Neural cell (in vitro differentiated cells): Measurements from ENCODE around the gene TCF12. TPM values are rescaled to one million over a fixed set of nuclear protein-coding genes. Genes with fewer than 3 reads are reported as not detected.

Experiments
- H2AFZ ChIP-seq: fragments of 200-600, 300-800 bp; sonication (generic), shearing (Covaris generic); 2 replicates; pipeline ENCODE4 v1.6.0; 2014; ENCODE audit warnings: low read depth, mild to moderate bottlenecking, antibody characterized with exemption, low read length, moderate library complexity
- H3F3A ChIP-seq: fragments of 200-600 bp; shearing (Covaris generic); 2 replicates; pipeline ENCODE4 v1.6.1; 2016; ENCODE audit warnings: mild to moderate bottlenecking, moderate library complexity, mixed read lengths, antibody characterized with exemption, low read length; ENCODE audit not compliant: insufficient read depth, poor library complexity, severe bottlenecking
- H3K27ac ChIP-seq: fragments of 200-600, 300-800 bp; sonication (generic), shearing (Covaris generic); 2 replicates; pipeline ENCODE4 v1.5.1; 2014; ENCODE audit warnings: mild to moderate bottlenecking, low read length, moderate library complexity
- H3K27me3 ChIP-seq: fragments of 300-800, 200-600 bp; sonication (generic), shearing (Covaris generic); 2 replicates; pipeline ENCODE4 v1.6.0; 2014; ENCODE audit warnings: mild to moderate bottlenecking, low read depth, low read length, moderate library complexity; ENCODE audit not compliant: insufficient read depth
- H3K36me3 ChIP-seq: fragments of 300-800, 200-600 bp; sonication (generic), shearing (Covaris generic); 2 replicates; pipeline ENCODE4 v1.5.1; 2014; ENCODE audit warnings: mild to moderate bottlenecking, antibody characterized with exemption, low read length, moderate library complexity; ENCODE audit not compliant: insufficient read depth
- H3K4me2 ChIP-seq: fragments of 300-800, 200-600 bp; sonication (generic), shearing (Covaris generic); 2 replicates; pipeline ENCODE4 v1.6.0; 2014; ENCODE audit warnings: mild to moderate bottlenecking, low read length
- H3K4me3 ChIP-seq: fragments of 300-800, 200-600 bp; sonication (generic), shearing (Covaris generic); 2 replicates; pipeline ENCODE4 v1.5.1; 2014; ENCODE audit warnings: mild to moderate bottlenecking, low read length, moderate library complexity
- H3K79me2 ChIP-seq: fragments of 200-600 bp; shearing (Covaris generic); replicated peaks from 2 replicates; pipeline ENCODE4 v1.6.0; 2014; ENCODE audit warnings: mild to moderate bottlenecking, low read length, moderate library complexity; ENCODE audit not compliant: insufficient read depth
- H3K9ac ChIP-seq: fragments of 300-800, 200-600 bp; sonication (generic), shearing (Covaris generic); 2 replicates; pipeline ENCODE4 v1.6.1; 2016; ENCODE audit warnings: mild to moderate bottlenecking, low read length, mixed read lengths
- H3K9me2 ChIP-seq: fragments of 200-600 bp; shearing (Covaris generic); 2 replicates; pipeline ENCODE4 v1.6.1; 2016; ENCODE audit warnings: mild to moderate bottlenecking, low read length, mixed read lengths; ENCODE audit not compliant: insufficient read depth
- H3K9me3 ChIP-seq: fragments of 200-600, 300-800 bp; sonication (generic), shearing (Covaris generic); 2 replicates; pipeline ENCODE4 v1.6.1; 2016; ENCODE audit warnings: mild to moderate bottlenecking, mixed run types, low read length, moderate library complexity, mixed read lengths
- H4K20me1 ChIP-seq: fragments of 200-600 bp; shearing (Covaris generic); 2 replicates; pipeline ENCODE4 v1.6.1; 2016; ENCODE audit warnings: mild to moderate bottlenecking, mixed run types; ENCODE audit not compliant: insufficient read depth
- CTCF ChIP-seq: fragments of 450-650 bp; IDR thresholded peaks from 2 replicates; pipeline ENCODE4 v1.5.1; 2014; ENCODE audit warnings: antibody characterized with exemption, mild to moderate bottlenecking, moderate library complexity; ENCODE audit not compliant: poor library complexity, severe bottlenecking
- EP300 ChIP-seq: fragments of 450-650 bp; conservative IDR thresholded peaks from 2 replicates; pipeline ENCODE4 v1.6.1; 2014; ENCODE audit warnings: antibody characterized with exemption, mild to moderate bottlenecking, moderate library complexity; ENCODE audit not compliant: poor library complexity, severe bottlenecking
- EZH2 ChIP-seq: fragments of 200-600, 300-800 bp; shearing (Covaris generic), sonication (generic); IDR thresholded peaks from 2 replicates; pipeline ENCODE4 v1.6.1; 2014; ENCODE audit warnings: antibody characterized with exemption, low read length, borderline replicate concordance, mild to moderate bottlenecking; ENCODE audit not compliant: insufficient read depth, poor library complexity, severe bottlenecking
- MXI1 ChIP-seq: fragments of 450-650 bp; conservative IDR thresholded peaks from 2 replicates; pipeline ENCODE4 v1.6.1; 2014; ENCODE audit warnings: antibody characterized with exemption, mild to moderate bottlenecking; ENCODE audit not compliant: poor library complexity, severe bottlenecking
- POLR2AphosphoS5 ChIP-seq: IDR thresholded peaks from 2 replicates; pipeline ENCODE4 v1.6.1; 2012
- RAD21 ChIP-seq: fragments of 450-650 bp; conservative IDR thresholded peaks from 2 replicates; pipeline ENCODE4 v1.6.1; 2014; ENCODE audit warnings: antibody characterized with exemption, mild to moderate bottlenecking, moderate library complexity
- REST ChIP-seq: IDR thresholded peaks from 2 replicates; pipeline ENCODE4 v1.6.1; 2012; ENCODE audit warnings: borderline replicate concordance
- SMC3 ChIP-seq: fragments of 450-650 bp; conservative IDR thresholded peaks from 2 replicates; pipeline ENCODE4 v1.6.1; 2014; ENCODE audit warnings: antibody characterized with exemption, mild to moderate bottlenecking, moderate library complexity; ENCODE audit not compliant: poor library complexity
- TAF1 ChIP-seq: IDR thresholded peaks from 2 replicates; pipeline ENCODE4 v1.6.1; 2012; ENCODE audit warnings: low read depth
- polyA plus RNA-seq: library from polyadenylated mRNA; depleted of rRNA; stranded (reverse); fragments of >200 nt; gene quantifications from 2 replicates; pipeline ENCODE4 v1.2.3, GENCODE V29; 2014

TCF12 gene
- polyA plus RNA-seq, 1 donor from 2014 or later: 52.7 TPM

GRCh38 chr15:57035664-57036063 is 117.2 kb downstream of the TCF12 start:
- peaks cover 71% of the 10 kb centered on the region for H3K79me2 ChIP-seq
- no peaks in the 10 kb centered on the region for H3K36me3 ChIP-seq
- H4K20me1 ChIP-seq: no peaks in the 10 kb centered on the region
- no peaks in the 10 kb centered on the region for H3K9me3 ChIP-seq
- no peak overlapping the region for H3K4me3 ChIP-seq
- H3K27me3 ChIP-seq: no peaks in the 10 kb centered on the region
- H3K9me2 ChIP-seq: no peaks in the 10 kb centered on the region
- no peak overlapping the region for H3K9ac ChIP-seq
- TF ChIP-seq EZH2: no peak
- TF ChIP-seq SMC3: no peak
- no peak for TF ChIP-seq POLR2AphosphoS5
- TF ChIP-seq MXI1: no peak
- TF ChIP-seq CTCF: no peak
- no peak for TF ChIP-seq TAF1
- no peak for TF ChIP-seq REST
- TF ChIP-seq EP300: no peak
- no peak for TF ChIP-seq RAD21
- no peak overlapping the region for H3K27ac ChIP-seq
- H2AFZ ChIP-seq: no peak overlapping the region
- no peaks in the 10 kb centered on the region for H3F3A ChIP-seq
- no peak overlapping the region for H3K4me2 ChIP-seq

GRCh38 chr15:57036352-57036751 is 117.9 kb downstream of the TCF12 start:
- no peak overlapping the region for H2AFZ ChIP-seq
- no peak overlapping the region for H3K27ac ChIP-seq
- TF ChIP-seq POLR2AphosphoS5 (no peak), SMC3 (no peak), RAD21 (no peak), TAF1 (no peak)
- no peaks in the 10 kb centered on the region for H3K27me3 ChIP-seq
- no peak overlapping the region for H3K4me3 ChIP-seq
- H4K20me1 ChIP-seq: no peaks in the 10 kb centered on the region
- H3K4me2 ChIP-seq: no peak overlapping the region
- no peaks in the 10 kb centered on the region for H3K36me3 ChIP-seq
- H3K9me3 ChIP-seq: no peaks in the 10 kb centered on the region
- H3K79me2 ChIP-seq: peaks cover 64% of the 10 kb centered on the region
- no peaks in the 10 kb centered on the region for H3F3A ChIP-seq
- H3K9ac ChIP-seq: no peak overlapping the region
- no peaks in the 10 kb centered on the region for H3K9me2 ChIP-seq

GRCh38 chr15:57037548-57037947 is 119.1 kb downstream of the TCF12 start:
- no peak for TF ChIP-seq RAD21
- no peak for TF ChIP-seq SMC3
- no peak for TF ChIP-seq POLR2AphosphoS5
- TF ChIP-seq EZH2: no peak
- TF ChIP-seq REST: no peak
- no peak for TF ChIP-seq MXI1
- TF ChIP-seq EP300: no peak
- no peak for TF ChIP-seq TAF1
- TF ChIP-seq CTCF: no peak
- no peaks in the 10 kb centered on the region for H3K9me2 ChIP-seq
- H3K79me2 ChIP-seq: peaks cover 68% of the 10 kb centered on the region
- no peaks in the 10 kb centered on the region for H3K9me3 ChIP-seq
- no peak overlapping the region for H3K4me2 ChIP-seq
- no peak overlapping the region for H3K4me3 ChIP-seq
- H3K27me3 ChIP-seq: no peaks in the 10 kb centered on the region
- no peak overlapping the region for H2AFZ ChIP-seq
- no peaks in the 10 kb centered on the region for H3F3A ChIP-seq
- no peaks in the 10 kb centered on the region for H4K20me1 ChIP-seq
- H3K36me3 ChIP-seq: no peaks in the 10 kb centered on the region
- no peak overlapping the region for H3K9ac ChIP-seq
- H3K27ac ChIP-seq: no peak overlapping the region
